HepG2 (cell line): ENCODE data around the gene MAPK6. TPM values are rescaled to one million over a fixed set of nuclear protein-coding genes. Genes with fewer than 3 reads are reported as not detected.

Experiments used
- ATAC-seq: fragments of 200-7000 bp; cut with Tn5 transposase; 3 replicates; pipeline ENCODE4 v1.9.1; 2020; ENCODE audit warnings: mild to moderate bottlenecking, moderate library complexity
- BruUV-seq: library from RNA; stranded (reverse); fragments of 400-500 nt; replicated peaks from 2 replicates; lab custom pipeline; 2021; lab: Mats Ljungman, UMichigan
- CTCF ChIA-PET: fragments of 300-600 bp; formaldehyde crosslinking; extraction: SDS; loops from one replicate; lab custom pipeline; 2021; ENCODE audit warnings: low total read pairs, inconsistent platforms, low intra/inter-chr PET ratio; lab: Yijun Ruan, JAX
- POLR2A ChIA-PET: fragments of 350-600 bp; sonication (Branson Sonifier 250); formaldehyde crosslinking; loops from one replicate; lab custom pipeline; 2020; ENCODE audit warnings: antibody characterized with exemption, inconsistent platforms; lab: Yijun Ruan, JAX
- DNase-seq: peaks from one replicate; pipeline ENCODE4 v3.0.0-alpha.2; 2015; ENCODE audit warnings: low spot score
- FAIRE-seq: peaks from 3 replicates; lab custom pipeline; 2011; peaks lifted over from hg19 to GRCh38; lab: Jason Lieb, UNC
- H2AFZ ChIP-seq: one replicate; pipeline ENCODE4 v1.6.1; 2011; ENCODE audit warnings: low read length, inconsistent platforms
- H3K27ac ChIP-seq: fragments of 300-600 bp; 3 replicates; pipeline ENCODE4 v1.8.0; 2011; ENCODE audit warnings: mixed run types, mild to moderate bottlenecking, mixed read lengths, low read length, inconsistent platforms; ENCODE audit not compliant: insufficient read depth; ENCODE audit errors: extremely low read length
- H3K27me3 ChIP-seq, 2 experiments: fragments of 200-600 bp in 1 of 2; 2 replicates in 1 of 2; 3 replicates in 1 of 2; pipeline versions ENCODE4 v1.6.0 to v1.8.0; 2011; ENCODE audit warnings: low read length in 2 of 2, mild to moderate bottlenecking in 2 of 2, moderate library complexity in 2 of 2, inconsistent platforms in 1 of 2; ENCODE audit not compliant: insufficient read depth in 2 of 2, control insufficient read depth in 1 of 2
- H3K36me3 ChIP-seq, 2 experiments: fragments of 200-600 bp in 1 of 2; replicated peaks in 1 of 2; 2 replicates in 1 of 2; 3 replicates in 1 of 2; pipeline versions ENCODE4 v1.5.1 to v1.8.0; 2011; ENCODE audit warnings: low read length in 2 of 2, inconsistent platforms in 1 of 2; ENCODE audit not compliant: insufficient read depth in 2 of 2, control insufficient read depth in 1 of 2
- H3K4me1 ChIP-seq: 2 replicates; pipeline ENCODE4 v1.5.1; 2012; ENCODE audit warnings: low read length, inconsistent platforms; ENCODE audit not compliant: insufficient read depth
- H3K4me2 ChIP-seq: 2 replicates; pipeline ENCODE4 v1.6.0; 2011; ENCODE audit warnings: low read depth, low read length, inconsistent platforms
- H3K4me3 ChIP-seq, 3 experiments: fragments of 200-600 bp in 1 of 3; sonication (generic), shearing (Covaris generic) in 1 of 3; replicated peaks in 1 of 3; 2 replicates each; pipeline ENCODE4 v1.5.1; 2011 to 2016; ENCODE audit warnings: low read length in 3 of 3, inconsistent platforms in 2 of 3, low read depth in 2 of 3, mild to moderate bottlenecking in 2 of 3, control low read depth in 1 of 3, mixed read lengths in 1 of 3; ENCODE audit not compliant: insufficient read depth in 1 of 3
- H3K79me2 ChIP-seq: one replicate; pipeline ENCODE4 v1.6.1; 2011; ENCODE audit warnings: low read length, inconsistent platforms; ENCODE audit not compliant: insufficient read depth
- H3K9ac ChIP-seq: 2 replicates; pipeline ENCODE4 v1.6.0; 2011; ENCODE audit warnings: mild to moderate bottlenecking, low read depth, low read length, inconsistent platforms; ENCODE audit not compliant: insufficient read depth
- H3K9me3 ChIP-seq: 2 replicates; pipeline ENCODE4 v1.5.1; 2012; ENCODE audit warnings: mild to moderate bottlenecking, low read length
- H4K20me1 ChIP-seq: 2 replicates; pipeline ENCODE4 v1.6.0; 2011; ENCODE audit warnings: inconsistent platforms, mild to moderate bottlenecking, low read length, moderate library complexity; ENCODE audit not compliant: insufficient read depth
- NR2F1 ChIP-seq, 2 experiments: fragments of 450-650 bp in 1 of 2; formaldehyde crosslinking in 1 of 2; IDR thresholded peaks; 2 replicates each; pipeline versions ENCODE4 v1.5.0 to v1.6.1; 2016 to 2020; ENCODE audit warnings: mild to moderate bottlenecking in 1 of 2, missing compliant biosample characterization in 1 of 2, missing genetic modification reagents in 1 of 2, moderate library complexity in 1 of 2
- PAXIP1 ChIP-seq: sonication (generic); formaldehyde crosslinking; conservative IDR thresholded peaks from 2 replicates; pipeline ENCODE4 v1.4.0; 2020; ENCODE audit warnings: mild to moderate bottlenecking, missing genetic modification reagents, moderate library complexity
- RBFOX2 ChIP-seq: fragments of 200-400 bp; formaldehyde crosslinking; IDR thresholded peaks from 2 replicates; pipeline ENCODE4 v1.6.1; 2017; ENCODE audit warnings: low read depth, mild to moderate bottlenecking, low read length
- SOX13 ChIP-seq, 3 experiments: fragments of 450-650 bp in 1 of 3; sonication (generic) in 1 of 3; formaldehyde crosslinking in 1 of 3; IDR thresholded peaks in 2 of 3; conservative IDR thresholded peaks in 1 of 3; 2 replicates each; pipeline versions ENCODE4 v1.5.0 to v1.6.1; 2016 to 2020; ENCODE audit warnings: antibody characterized with exemption in 1 of 3, mild to moderate bottlenecking in 1 of 3, missing compliant biosample characterization in 1 of 3, missing genetic modification reagents in 1 of 3, moderate library complexity in 1 of 3
- TEAD2 ChIP-seq: sonication (generic); formaldehyde crosslinking; IDR thresholded peaks from 2 replicates; pipeline ENCODE4 v1.9.0; 2021; ENCODE audit warnings: missing genetic modification reagents
- TFAP4 ChIP-seq: sonication (generic); IDR thresholded peaks from 2 replicates; pipeline ENCODE4 v1.6.1; 2016; ENCODE audit warnings: low read depth, borderline replicate concordance
- TOE1 ChIP-seq: sonication (generic); formaldehyde crosslinking; IDR thresholded peaks from 2 replicates; pipeline ENCODE4 v1.4.0; 2020; ENCODE audit warnings: mild to moderate bottlenecking, missing genetic modification reagents
- WIZ ChIP-seq: sonication (generic); formaldehyde crosslinking; IDR thresholded peaks from 2 replicates; pipeline ENCODE4 v1.5.1; 2020; ENCODE audit warnings: mild to moderate bottlenecking, missing genetic modification reagents
- ZNF629 ChIP-seq: sonication (generic); formaldehyde crosslinking; conservative IDR thresholded peaks from 2 replicates; pipeline ENCODE4 v1.5.0; 2020; ENCODE audit warnings: missing genetic modification reagents
- ZSCAN5A ChIP-seq: sonication (generic); formaldehyde crosslinking; IDR thresholded peaks from 2 replicates; pipeline ENCODE4 v1.8.0; 2022; ENCODE audit warnings: mild to moderate bottlenecking, missing genetic modification reagents, borderline replicate concordance
- WGBS: methylation state at CpG from one replicate; pipeline ENCODE4 v1.1.6; 2017; ENCODE audit warnings: low lambda C conversion rate; 5-methylcytosine and 5-hydroxymethylcytosine counted together
- in situ Hi-C: cut with HindIII; loops from 2 replicates; pipeline ENCODE4 v1.10.0; 2017; ENCODE audit warnings: low pct_unique_long_range_greater_than_20kb; ENCODE audit not compliant: extremely low pct_ligation_motif_present
- intact Hi-C: fragments of 100-400 bp; cut with micrococcal nuclease; formaldehyde crosslinking; loops from one replicate; pipeline ENCODE4 v1.10.0; 2022; ENCODE audit not compliant: unreplicated experiment
- polyA plus RNA-seq, 8 experiments: library from polyadenylated mRNA; depleted of rRNA in 3 of 8; stranded (reverse) in 7 of 8; unstranded in 1 of 8; fragments of >200 nt; fragmentation: Illumina TruSeq in 4 of 8; extraction: Trizol in 4 of 8; gene quantifications; 2 replicates each; pipeline versions ENCODE4 v1.2.1 to v1.2.3, GENCODE V29; 2011 to 2016; ENCODE audit warnings: low read depth in 4 of 8, missing spikeins in 1 of 8, mixed read lengths in 1 of 8; ENCODE audit not compliant: insufficient read depth in 1 of 8
- total RNA-seq, 5 experiments: library from RNA; depleted of rRNA; stranded (reverse); fragments of >200 nt; fragmentation: Illumina TruSeq; extraction: Trizol; gene quantifications; 2 replicates each; pipeline ENCODE4 v1.2.3, GENCODE V29; 2016; ENCODE audit warnings: low read depth in 1 of 5

MAPK6 gene
- total and polyA plus RNA-seq, 2 of the 13 experiments (the other 11 are each of a cell fraction or from before 2014, with no cell fraction given), result 89.5 to 99.7 TPM

- no peaks in the 10 kb centered on the region for H3K36me3 ChIP-seq
- H2AFZ ChIP-seq, result peak overlapping the region; percentile 61
- DNase-seq (peak; percentile 50), FAIRE-seq (no peak), ATAC-seq (peak; percentile 10; the same call in 1 of the 3 replicates)
- H3K9ac ChIP-seq, result peak overlapping the region; percentile 38
- CTCF ChIA-PET, result no interaction called here
- intact Hi-C loops, result no loop called here
- H3K27me3 ChIP-seq, result no peaks in the 10 kb centered on the region
- H4K20me1 ChIP-seq, result no peaks in the 10 kb centered on the region
- H3K4me1 ChIP-seq, result peaks cover 58% of the 10 kb centered on the region
- H3K4me2 ChIP-seq, result peak overlapping the region; percentile 33
- 34% methylated on average over 3 of the region's 3 CpGs for WGBS
- peak overlapping the region; percentile 52 for H3K27ac ChIP-seq
- in situ Hi-C loops, result no loop called here
- no peak for TF ChIP-seq NR2F1 (CRISPR knock-in tag; IDR thresholded peaks at IDR 0.05)
- no peak for TF ChIP-seq ZNF629
- TF ChIP-seq RBFOX2, result 0 out of 2 replicates have a peak, but pooled peaks have one; percentile 41
- TF ChIP-seq TOE1 (CRISPR knock-in tag), result no peak
- TF ChIP-seq PAXIP1 (CRISPR knock-in tag), result 0 out of 2 replicates have a peak, but pooled peaks have one; percentile 15
- TF ChIP-seq SOX13 (IDR thresholded peaks at IDR 0.05), result no peak
- TF ChIP-seq SOX13 (CRISPR knock-in tag; conservative IDR thresholded peaks at IDR 0.05 in 1 of 2, IDR thresholded peaks at IDR 0.05 in 1 of 2), result peak in 1 of 2 experiments; percentile 57; a peak in 1 of 4 replicates
- peak; percentile 47; the same call in 1 of the 2 replicates for TF ChIP-seq TFAP4
- TF ChIP-seq WIZ (CRISPR knock-in tag), result no peak
- TF ChIP-seq ZSCAN5A, result no peak
- no peak for TF ChIP-seq TEAD2 (CRISPR knock-in tag)
- POLR2A ChIA-PET, result interaction anchor here (1.0 to 4.6 kb wide), 2 partner anchors 9 to 30 kb away, joined by 3 to 36 read pairs; no protein-coding TSS in a partner anchor
- H3K9me3 ChIP-seq, result no peaks in the 10 kb centered on the region
- BruUV-seq, result no TSS peak
- no peaks in the 10 kb centered on the region for H3K79me2 ChIP-seq
- no peak overlapping the region for H3K4me3 ChIP-seq
Measured at GRCh38 chr15:52011711-52012144, 7.3 kb upstream of the MAPK6 start.
